Suprapubic skin (tissue), 4 donors: Measurements from ENCODE around the gene AOX1. TPM values are rescaled to one million over a fixed set of nuclear protein-coding genes. Genes with fewer than 3 reads are reported as not detected.

Experiments
- DNase-seq, 2 donors: peaks; one replicate each; pipeline ENCODE4 v3.0.0-alpha.2; 2019; ENCODE audit warnings: low spot score in 2 of 2
- H3K27ac ChIP-seq: fragments of 200-600 bp; sonication (generic); one replicate; pipeline ENCODE4 v1.5.1; 2019
- H3K27me3 ChIP-seq: fragments of 200-600 bp; sonication (generic); one replicate; pipeline ENCODE4 v1.5.1; 2019
- H3K36me3 ChIP-seq: fragments of 200-600 bp; sonication (generic); one replicate; pipeline ENCODE4 v1.5.1; 2019
- H3K4me1 ChIP-seq: fragments of 200-600 bp; sonication (generic); one replicate; pipeline ENCODE4 v1.5.1; 2019
- H3K4me3 ChIP-seq: fragments of 200-600 bp; sonication (generic); one replicate; pipeline ENCODE4 v1.5.1; 2019; ENCODE audit warnings: mild to moderate bottlenecking
- H3K9me3 ChIP-seq: fragments of 200-600 bp; sonication (generic); one replicate; pipeline ENCODE4 v1.5.1; 2019
- EP300 ChIP-seq: sonication (generic); formaldehyde crosslinking; IDR thresholded peaks from one replicate; pipeline ENCODE4 v1.6.1; 2017; ENCODE audit warnings: antibody characterized with exemption
- POLR2A ChIP-seq, 2 donors: fragments of 450-650 bp; IDR thresholded peaks; one replicate each; pipeline ENCODE4 v1.6.1; 2017; ENCODE audit warnings: antibody characterized with exemption in 2 of 2, mild to moderate bottlenecking in 2 of 2, moderate library complexity in 2 of 2
- POLR2AphosphoS5 ChIP-seq, 3 donors: sonication (generic); formaldehyde crosslinking; IDR thresholded peaks; one replicate each; pipeline ENCODE4 v1.6.1; 2017; ENCODE audit warnings: antibody characterized with exemption in 3 of 3
- WGBS: methylation state at CpG from one replicate; pipeline ENCODE4 v1.1.5; 2018; 5-methylcytosine and 5-hydroxymethylcytosine counted together
- total RNA-seq, 4 donors: library from RNA; depleted of rRNA; stranded (reverse); fragments of >200 nt; gene quantifications; one replicate each; pipeline ENCODE4 v1.1.0, GENCODE V29; 2016
- TF ChIP-seq, protein P1 (sequence below), 2 donors: fragments of 200-600 bp in 1 of 2; fragments of 450-650 bp in 1 of 2; sonication (generic) in 1 of 2; IDR thresholded peaks; one replicate each; pipeline ENCODE4 v1.5.1; 2016 to 2019; ENCODE audit warnings: antibody characterized with exemption in 2 of 2, mild to moderate bottlenecking in 1 of 2, moderate library complexity in 1 of 2

Gene AOX1
- total RNA-seq, 4 donors from 2014 or later = 20.1 to 46.9 (median 30.4) TPM

DNA sequence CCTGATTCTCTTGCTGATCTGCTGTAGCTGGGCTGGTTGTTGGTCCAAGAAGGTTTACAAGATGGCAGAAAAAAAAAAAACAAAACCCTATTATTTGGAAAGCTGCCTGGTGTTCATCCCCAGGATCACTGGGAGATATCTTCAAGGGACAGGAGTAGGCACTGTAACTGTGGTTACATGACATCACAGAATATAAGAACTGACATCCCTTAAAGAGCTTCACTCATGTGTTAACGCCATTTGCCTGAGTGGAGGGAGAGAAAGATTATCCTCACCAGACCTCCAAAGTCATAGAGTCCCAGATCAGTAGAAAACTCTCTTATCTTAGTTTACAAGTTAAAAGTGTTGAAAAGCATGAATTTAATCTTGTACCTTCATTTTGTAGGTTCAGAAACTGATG lies 130.6 kb downstream of the AOX1 start:
- Histone ChIP-seq H3K9me3 (no peaks in the 10 kb centered on the region), H3K36me3 (no peaks in the 10 kb centered on the region), H3K27ac (no peak overlapping the region), H3K4me1 (peaks cover 11% of the 10 kb centered on the region), H3K27me3 (no peaks in the 10 kb centered on the region), H3K4me3 (no peak overlapping the region)
- WGBS = 93% methylated on average over 1 of the region's 1 CpG
- no peak for DNase-seq
- TF ChIP-seq POLR2A (IDR thresholded peaks at IDR 0.05) = no peak
- no peak for TF ChIP-seq EP300
- no peak for TF ChIP-seq POLR2AphosphoS5 (IDR thresholded peaks at IDR 0.05)
- TF ChIP-seq, protein P1, sequence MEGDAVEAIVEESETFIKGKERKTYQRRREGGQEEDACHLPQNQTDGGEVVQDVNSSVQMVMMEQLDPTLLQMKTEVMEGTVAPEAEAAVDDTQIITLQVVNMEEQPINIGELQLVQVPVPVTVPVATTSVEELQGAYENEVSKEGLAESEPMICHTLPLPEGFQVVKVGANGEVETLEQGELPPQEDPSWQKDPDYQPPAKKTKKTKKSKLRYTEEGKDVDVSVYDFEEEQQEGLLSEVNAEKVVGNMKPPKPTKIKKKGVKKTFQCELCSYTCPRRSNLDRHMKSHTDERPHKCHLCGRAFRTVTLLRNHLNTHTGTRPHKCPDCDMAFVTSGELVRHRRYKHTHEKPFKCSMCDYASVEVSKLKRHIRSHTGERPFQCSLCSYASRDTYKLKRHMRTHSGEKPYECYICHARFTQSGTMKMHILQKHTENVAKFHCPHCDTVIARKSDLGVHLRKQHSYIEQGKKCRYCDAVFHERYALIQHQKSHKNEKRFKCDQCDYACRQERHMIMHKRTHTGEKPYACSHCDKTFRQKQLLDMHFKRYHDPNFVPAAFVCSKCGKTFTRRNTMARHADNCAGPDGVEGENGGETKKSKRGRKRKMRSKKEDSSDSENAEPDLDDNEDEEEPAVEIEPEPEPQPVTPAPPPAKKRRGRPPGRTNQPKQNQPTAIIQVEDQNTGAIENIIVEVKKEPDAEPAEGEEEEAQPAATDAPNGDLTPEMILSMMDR (IDR thresholded peaks at IDR 0.05) = no peak

Other genes with a start within 250 kb of the AOX1 start
- 10 to 100 TPM; 14.0 to 22.8 (median 21.2) TPM for gene KCTD18, start 75.9 kb upstream of the AOX1 start, total RNA-seq
- gene SGO2, start 59.8 kb upstream of the AOX1 start, total RNA-seq = 1 to 10 TPM; 2.0 to 3.5 (median 2.8) TPM
- 100 to 1,000 TPM; 103 to 215 (median 137) TPM for gene BZW1, start 225.9 kb downstream of the AOX1 start, total RNA-seq